ENCODE data around the gene LAMC3.
"Not testable (repeated sequence)": the region's sequence is repeated elsewhere in the genome, so short reads cannot be mapped to it uniquely, and the experiment has no call there.

Gene LAMC3

GRCh38 chr9:131082774-131083512 is 74.0 kb downstream of the LAMC3 start:
- ATAC-seq = no peak

DNA sequence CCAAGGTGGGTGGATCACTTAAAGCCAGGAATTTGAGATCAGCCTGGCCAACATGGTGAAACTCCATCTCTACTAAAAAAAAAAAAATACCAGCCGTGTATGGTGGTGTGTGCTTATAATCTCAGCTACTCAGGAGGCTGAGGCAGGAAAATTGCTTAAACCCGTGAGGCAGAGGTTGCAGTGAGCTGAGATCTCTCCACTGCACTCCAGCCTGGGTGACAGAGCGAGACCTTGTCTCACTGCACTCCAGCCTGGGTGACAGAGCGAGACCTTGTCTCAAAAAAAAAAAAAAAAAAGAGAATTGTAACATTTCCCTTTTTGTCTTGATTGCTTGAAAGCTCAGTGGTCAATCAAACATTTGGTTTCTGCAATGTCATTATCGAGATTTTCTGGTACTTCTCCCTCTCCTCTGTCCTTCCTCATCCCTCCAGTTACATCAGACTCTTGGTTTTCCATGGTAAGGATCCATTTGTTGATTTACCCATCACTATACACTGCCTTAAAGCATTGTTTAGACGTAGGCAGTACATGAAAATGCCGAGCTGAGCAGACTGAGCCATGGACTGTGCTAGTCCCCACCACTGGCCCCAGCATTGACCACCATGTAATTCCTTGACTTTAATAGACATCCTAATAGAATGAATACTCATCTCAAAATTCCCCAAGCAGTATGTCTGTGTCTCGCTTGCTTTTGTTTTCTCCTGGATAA is 75.8 kb downstream of the LAMC3 start:
- no peak for ATAC-seq

DNA sequence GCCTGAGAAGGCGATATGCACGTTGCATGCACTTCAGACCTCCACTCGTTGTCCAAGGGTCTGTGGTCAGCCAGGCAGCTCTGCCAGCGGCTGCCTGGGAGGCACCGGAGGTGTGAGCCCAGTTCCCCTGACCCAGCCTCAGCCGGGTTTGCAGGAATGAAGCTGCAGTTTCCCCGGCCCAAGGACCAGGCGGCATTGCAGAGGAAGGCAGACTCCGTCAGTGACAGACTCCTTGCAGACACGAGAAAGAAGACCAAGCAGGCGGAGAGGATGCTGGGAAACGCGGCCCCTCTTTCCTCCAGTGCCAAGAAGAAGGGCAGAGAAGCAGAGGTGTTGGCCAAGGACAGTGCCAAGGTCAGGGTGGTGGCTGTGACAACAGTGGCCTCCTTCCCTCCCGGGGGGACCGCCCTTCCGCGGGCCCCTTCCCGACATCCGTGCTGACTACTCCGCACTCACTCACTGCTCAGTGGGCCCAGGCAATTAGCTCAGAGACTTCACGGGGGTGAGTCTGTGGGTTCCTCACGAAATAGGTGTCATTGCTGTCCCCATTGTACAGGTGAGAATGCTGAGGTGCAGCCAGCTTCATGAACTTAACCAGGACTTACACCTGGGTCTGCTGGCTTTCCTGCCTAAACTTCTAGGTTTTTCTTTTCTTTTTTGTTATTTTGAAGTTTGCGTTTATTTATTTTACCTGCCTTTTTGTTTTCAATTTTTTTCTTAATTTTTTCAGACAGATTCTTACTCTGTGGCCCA is 76.6 kb downstream of the LAMC3 start:
- no peak for ATAC-seq

GRCh38 chr9:131087354-131087893 is 78.5 kb downstream of the LAMC3 start:
- no peak for ATAC-seq

DNA sequence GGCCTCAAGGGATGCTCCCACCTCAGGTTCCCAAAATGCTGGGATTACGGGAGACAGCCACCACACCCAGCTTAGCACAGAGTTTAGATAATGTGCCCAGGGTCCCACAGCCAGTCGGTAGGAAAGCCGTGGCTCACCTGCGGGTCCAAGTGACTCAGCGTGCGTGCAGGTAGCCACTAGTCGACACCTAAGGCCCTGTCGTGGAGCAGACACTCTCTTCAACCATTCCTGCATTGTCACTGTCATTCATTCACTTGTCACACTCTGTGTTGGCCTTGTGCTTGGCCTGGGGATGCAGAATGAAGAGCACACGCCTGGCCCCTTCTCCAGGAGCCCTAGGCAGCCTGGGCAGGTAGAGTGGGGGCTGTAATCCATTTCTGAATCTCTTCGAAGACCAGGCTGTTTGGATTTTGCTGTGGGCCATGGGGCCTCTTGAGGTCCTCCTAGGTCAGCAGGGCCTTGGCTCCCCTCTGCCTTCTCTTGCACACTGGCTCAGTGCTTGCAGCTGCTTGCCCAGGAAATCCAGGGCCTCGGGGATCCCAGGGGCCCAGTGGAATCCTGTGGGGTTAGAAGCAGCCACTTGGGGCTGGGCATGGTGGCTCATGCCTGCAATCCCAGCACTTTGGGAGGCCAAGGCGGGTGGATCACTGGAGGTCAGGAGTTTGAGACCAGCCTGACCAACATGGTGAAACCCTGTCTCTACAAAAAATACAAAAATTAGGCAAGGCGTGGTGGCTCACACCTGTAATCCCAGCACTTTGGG is 81.2 kb downstream of the LAMC3 start:
- ATAC-seq = no peak

- ATAC-seq = no peak
Measured at GRCh38 chr9:131091352-131091992, 82.5 kb downstream of the LAMC3 start.

DNA sequence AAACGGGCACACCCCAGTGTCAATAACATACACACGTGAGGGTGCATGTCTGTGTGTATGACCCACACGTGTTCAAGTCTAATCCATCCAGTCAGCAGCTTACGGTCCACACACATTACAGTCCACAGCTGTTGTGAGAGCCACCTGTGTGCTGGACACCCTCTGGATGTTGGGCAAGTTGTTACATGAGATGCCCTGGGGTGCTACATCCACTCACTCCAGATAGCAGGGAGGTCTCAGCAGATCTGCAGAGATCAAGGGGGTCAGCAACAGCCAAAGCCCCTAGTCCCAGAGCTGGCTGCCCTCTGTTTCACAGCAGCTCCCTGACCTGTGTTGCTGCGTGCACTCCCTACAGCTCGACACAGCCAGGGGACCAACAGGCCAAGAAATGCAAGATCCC is 83.1 kb downstream of the LAMC3 start:
- ATAC-seq = no peak

DNA sequence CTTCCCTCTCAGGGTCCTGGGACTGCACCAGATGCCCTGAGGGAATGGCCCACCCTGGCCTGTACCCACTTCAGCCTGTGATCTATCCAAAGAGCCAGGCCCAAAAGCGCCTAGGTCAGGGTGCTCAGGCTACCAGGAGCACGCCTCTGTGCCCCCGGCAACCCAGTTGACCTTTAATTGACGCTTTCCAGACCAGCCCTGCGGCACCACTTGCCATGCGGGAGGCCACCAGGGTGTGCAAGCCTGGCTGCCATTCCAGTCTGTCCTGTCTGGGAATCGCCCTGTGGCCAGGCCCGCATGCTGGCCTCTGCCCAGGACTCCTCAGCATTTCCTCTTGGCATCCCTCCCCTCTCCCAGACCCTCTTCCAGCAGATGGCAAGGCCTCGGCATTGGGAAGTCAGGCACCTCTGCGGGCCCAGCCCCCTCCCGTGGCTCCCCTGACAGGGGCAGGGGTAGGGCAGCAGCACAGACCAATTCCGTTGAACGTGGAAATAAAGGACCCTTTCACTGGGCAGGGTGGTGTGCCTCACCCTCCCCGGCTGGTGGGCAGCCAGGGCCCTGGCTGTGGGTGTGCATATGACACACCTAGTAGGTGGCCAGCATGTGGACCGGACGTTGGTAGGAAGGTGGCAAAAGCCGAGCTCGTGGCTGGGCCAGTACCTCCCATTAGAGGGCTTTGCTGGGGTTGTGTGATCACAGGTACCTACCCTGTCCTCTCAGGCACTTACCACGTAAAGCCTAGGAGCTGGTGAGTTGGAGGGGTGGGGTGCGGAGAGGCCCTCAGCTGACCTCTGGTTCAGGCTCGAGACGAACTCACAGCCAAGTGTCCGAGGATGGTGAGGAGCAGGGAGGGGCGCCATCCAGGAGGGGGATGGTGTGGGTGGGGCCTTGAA is 83.8 kb downstream of the LAMC3 start:
- ATAC-seq = no peak

DNA sequence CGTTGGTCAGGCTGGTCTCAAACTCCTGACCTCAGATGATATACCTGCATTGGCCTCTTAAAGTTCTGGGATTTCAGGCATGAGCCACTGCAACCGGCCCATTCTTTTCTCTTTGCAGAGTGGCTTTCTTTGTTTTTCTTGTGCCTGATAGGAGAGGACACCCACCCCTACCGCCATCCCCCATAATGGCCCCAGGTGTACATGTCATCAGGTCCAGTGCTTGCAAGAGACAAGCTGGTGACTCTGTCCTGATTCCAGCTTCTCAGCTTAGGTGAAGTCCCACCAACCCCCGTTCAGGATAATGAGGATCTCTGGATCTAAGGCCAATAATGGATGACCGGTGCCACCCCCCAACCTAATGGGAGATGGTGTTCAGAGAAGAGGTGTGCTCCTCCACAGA is 85.0 kb downstream of the LAMC3 start:
- ATAC-seq = no peak

- no peak for ATAC-seq
Measured at GRCh38 chr9:131094622-131095021, 85.6 kb downstream of the LAMC3 start.

DNA sequence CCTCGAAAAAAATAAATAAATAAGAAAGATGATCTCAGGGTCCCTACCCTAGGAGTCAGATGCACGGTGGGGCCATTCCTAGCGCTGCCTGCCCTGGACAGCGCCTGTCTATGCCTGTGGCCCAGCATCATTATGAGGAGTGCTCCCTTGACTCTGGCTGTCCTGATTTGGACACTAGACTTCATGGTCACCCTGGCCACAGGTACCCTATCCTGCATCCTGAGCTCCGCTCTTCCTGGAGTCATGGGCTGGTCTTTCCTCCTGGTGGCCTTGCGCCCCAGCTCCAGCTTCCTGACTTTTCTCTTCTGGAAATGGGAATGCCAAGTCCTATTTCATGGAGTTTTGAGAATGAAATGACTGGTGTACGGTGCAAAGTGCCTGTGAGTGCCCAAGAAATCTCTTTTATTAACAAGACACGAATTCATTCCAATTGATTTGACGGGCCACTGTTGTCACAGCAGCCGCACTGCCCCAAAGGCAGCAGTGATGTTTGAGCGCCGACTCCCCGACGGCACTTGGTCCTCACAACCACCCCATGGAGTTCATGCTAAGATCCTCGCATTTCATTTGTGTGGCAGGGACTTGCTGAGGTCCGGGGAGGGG is 86.8 kb downstream of the LAMC3 start:
- no peak for ATAC-seq

GRCh38 chr9:131096269-131097125 is 87.5 kb downstream of the LAMC3 start, which contains the start of gene AIF1L:
Gene AIF1L (plus strand): TSS chr9:131096531. CDS start chr9:131096630, 99 bp downstream.
- ATAC-seq = peak in 1 of 2 donors; percentile 37

GRCh38 chr9:131097126-131097947 is 88.4 kb downstream of the LAMC3 start:
- ATAC-seq = no peak

DNA sequence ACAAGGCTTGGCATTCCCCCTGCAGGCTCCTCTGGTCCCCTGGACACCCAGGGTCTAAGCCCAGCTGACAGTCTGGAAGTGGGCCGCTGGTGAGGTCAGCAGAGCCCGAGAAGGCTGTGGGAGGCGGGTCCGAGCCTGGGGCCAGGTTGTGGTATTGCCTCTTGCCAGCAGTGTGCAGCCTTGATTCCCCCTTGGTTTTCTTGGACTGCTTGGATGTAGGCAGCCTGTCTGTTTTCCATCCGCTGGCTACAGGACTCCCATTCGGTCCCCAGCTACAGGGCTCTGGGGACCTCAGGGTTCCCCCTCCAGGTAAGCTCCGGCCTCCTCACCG is 88.9 kb downstream of the LAMC3 start:
- no peak for ATAC-seq

- no peak for ATAC-seq
Measured at GRCh38 chr9:131098391-131099101, 89.6 kb downstream of the LAMC3 start.

GRCh38 chr9:131099102-131099606 is 90.2 kb downstream of the LAMC3 start:
- no peak for ATAC-seq

DNA sequence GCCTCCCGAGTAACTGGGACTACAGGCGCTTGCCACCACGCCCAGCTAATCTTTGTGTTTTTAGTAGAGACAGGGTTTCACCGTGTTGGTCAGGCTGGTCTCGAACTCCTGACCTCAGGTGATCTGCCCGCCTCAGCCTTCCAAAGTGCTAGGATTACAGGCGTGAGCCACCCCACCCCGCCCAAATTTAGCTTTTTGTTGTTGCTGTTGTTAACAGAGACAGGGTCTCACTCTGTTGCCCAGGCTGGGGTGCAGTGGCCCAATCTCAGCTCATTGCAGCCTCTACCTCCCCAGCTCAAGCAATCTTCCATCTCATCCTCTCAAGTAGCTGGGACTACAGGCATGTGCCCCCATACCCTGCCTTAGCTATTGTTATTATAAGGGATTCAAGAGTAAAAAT is 90.9 kb downstream of the LAMC3 start:
- ATAC-seq = not testable (repeated sequence)

GRCh38 chr9:131100445-131100844 is 91.5 kb downstream of the LAMC3 start:
- no peak for ATAC-seq

All from activated CD4-positive, CD25-positive, alpha-beta regulatory T cell treated with anti-CD3 and anti-CD28 coated beads, Interleukin-2, amount 50 U/mL, for 24 hours (primary cell).